ENCODE measurements around the gene NPY2R. TPM values are rescaled to one million over a fixed set of nuclear protein-coding genes. Genes with fewer than 3 reads are reported as not detected.
A peak's percentile ranks its signal among the peaks of the same experiment; 100 is the strongest.

The NPY2R gene
- total RNA-seq (1 to 10 TPM; 1.0 to 3.3 TPM), polyA plus RNA-seq (ENCODE audit: insufficient read depth, low read depth, low replicate concordance) (0.58 TPM)
- long read RNA-seq, donor 1, partial matches to known transcripts, result 0 of 3 reads
- long read RNA-seq, donor 1, other reads (novel, unspliced or antisense), result 0 of 3 reads
- long read RNA-seq, donor 2, partial matches to known transcripts, result 0 of 5 reads
- long read RNA-seq, donor 2, other reads (novel, unspliced or antisense), result 0 of 5 reads

GRCh38 chr4:155208258-155209054 is at the start of gene NPY2R:
Gene NPY2R, plus strand, starts transcription at chr4:155208636. Its CDS starts 5,304 bp downstream, at chr4:155213940.
- 1 to 3% methylated on average over 21 to 55 of the region's 55 CpGs for WGBS, 2 donors
- H3K27ac ChIP-seq, result peak within 1 kb of the TSS in 1 of 2 donors; percentile 13
- H3K36me3 ChIP-seq (ENCODE audit: low read depth, missing control alignments), result no peaks in the 10 kb centered on the region
- DNase-seq, result peak; percentile 69
- intact Hi-C loops (cut with DNase I; ENCODE audit: low total_unique reads), result no loop called here
- TF ChIP-seq POLR2A (IDR thresholded peaks at IDR 0.05) (no peak), CTCF (IDR thresholded peaks at IDR 0.05) (no peak)
- H3K27me3 ChIP-seq, result no peaks in the 10 kb centered on the region
- no peaks in the 10 kb centered on the region for H3K9me3 ChIP-seq
- peak within 1 kb of the TSS; percentile 55 to 72 for H3K4me3 ChIP-seq
- H3K4me1 ChIP-seq, result no peaks in the 10 kb centered on the region

DNA sequence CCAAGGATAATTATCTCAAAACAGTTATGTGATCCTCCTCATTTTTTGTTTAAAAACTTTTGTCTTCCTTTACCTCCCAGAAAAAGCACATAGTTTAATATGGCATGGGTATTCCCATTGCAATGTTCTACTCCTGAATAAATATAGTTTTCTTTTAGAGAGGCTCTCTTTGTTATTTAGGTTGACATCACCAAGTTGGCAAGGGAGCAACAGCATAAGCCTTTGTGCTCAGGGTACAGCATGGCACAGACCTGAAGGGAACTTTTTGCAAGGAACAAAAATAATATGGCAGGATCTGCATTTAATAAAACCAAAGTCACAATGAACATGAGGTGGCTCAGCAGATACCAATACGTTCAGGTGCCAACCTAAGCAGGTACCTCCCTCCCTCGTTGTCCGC is 47.1 kb upstream of the NPY2R start:
- Histone ChIP-seq H3K27ac (no peak overlapping the region), H3K4me3 (no peak overlapping the region), H3K27me3 (no peaks in the 10 kb centered on the region), H3K4me1 (no peaks in the 10 kb centered on the region), H3K9me3 (no peaks in the 10 kb centered on the region), H3K36me3 (ENCODE audit: low read depth, missing control alignments) (no peaks in the 10 kb centered on the region)
- 80 to 95% methylated on average over 3 of the region's 3 CpGs for WGBS, 2 donors
- DNase-seq, result peak; percentile 22
- intact Hi-C loops (cut with DNase I; ENCODE audit: low total_unique reads), result no loop called here
- TF ChIP-seq POLR2A (IDR thresholded peaks at IDR 0.05) (no peak), CTCF (IDR thresholded peaks at IDR 0.05) (no peak)

GRCh38 chr4:155164718-155165117 is 43.7 kb upstream of the NPY2R start:
- Histone ChIP-seq H3K27ac (peak overlapping the region in 1 of 2 donors; percentile 21), H3K36me3 (ENCODE audit: low read depth, missing control alignments) (no peaks in the 10 kb centered on the region), H3K4me3 (no peak overlapping the region), H3K4me1 (no peaks in the 10 kb centered on the region), H3K27me3 (no peaks in the 10 kb centered on the region), H3K9me3 (no peaks in the 10 kb centered on the region)
- no peak for TF ChIP-seq CTCF (IDR thresholded peaks at IDR 0.05)
- no peak for TF ChIP-seq POLR2A (IDR thresholded peaks at IDR 0.05)
- no peak for DNase-seq
- intact Hi-C loops (cut with DNase I; ENCODE audit: low total_unique reads), result no loop called here
- 53 to 60% methylated on average over 2 of the region's 2 CpGs for WGBS, 2 donors

DNA sequence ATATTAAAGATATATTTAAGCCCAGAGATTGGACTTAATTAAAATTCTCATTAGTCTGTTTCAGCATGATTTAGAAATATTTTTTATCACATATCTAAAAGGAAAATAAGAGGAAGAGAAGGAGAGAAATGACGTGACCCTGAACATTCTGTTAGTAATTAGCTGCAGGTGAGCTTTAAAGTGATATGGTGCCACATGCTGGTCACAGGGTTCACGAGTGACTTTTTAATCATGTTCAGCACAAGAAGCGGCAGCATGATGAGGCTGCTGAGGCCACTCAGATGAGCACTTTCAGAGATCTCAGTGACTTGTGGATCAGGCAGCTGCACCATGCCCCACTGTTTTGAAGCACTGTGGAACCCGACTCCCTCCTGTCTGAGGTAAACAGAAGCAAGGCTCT is 37.9 kb upstream of the NPY2R start:
- intact Hi-C loops (cut with DNase I; ENCODE audit: low total_unique reads), result no loop called here
- Histone ChIP-seq H3K9me3 (no peaks in the 10 kb centered on the region), H3K27ac (no peak overlapping the region), H3K36me3 (ENCODE audit: low read depth, missing control alignments) (no peaks in the 10 kb centered on the region), H3K27me3 (no peaks in the 10 kb centered on the region), H3K4me3 (no peak overlapping the region), H3K4me1 (no peaks in the 10 kb centered on the region)
- TF ChIP-seq CTCF (IDR thresholded peaks at IDR 0.05) (no peak), POLR2A (IDR thresholded peaks at IDR 0.05) (no peak)
- 71 to 76% methylated on average over 4 of the region's 4 CpGs for WGBS, 2 donors
- no peak for DNase-seq
